ENCODE data around the gene ZNF286A. TPM values are rescaled to one million over a fixed set of nuclear protein-coding genes. Genes with fewer than 3 reads are reported as not detected.
"Not testable (repeated sequence)": the region's sequence is repeated elsewhere in the genome, so short reads cannot be mapped to it uniquely, and the experiment has no call there.

The ZNF286A gene
- polyA plus RNA-seq, 4 donors = 36.5 to 42.8 (median 41.3) TPM

- DNase-seq (ENCODE audit: low read depth in 4 of 4, low spot score in 3 of 4) = not testable (repeated sequence)
These were observed 49.9 kb downstream of the ZNF286A start for GRCh38 chr17:15749403-15749802.

- not testable (repeated sequence) for DNase-seq (ENCODE audit: low read depth in 4 of 4, low spot score in 3 of 4)
These were observed 69.4 kb downstream of the ZNF286A start for GRCh38 chr17:15768865-15769533.

Other genes with a start within 250 kb of the ZNF286A start
- gene CDRT4, start 232.1 kb upstream of the ZNF286A start, polyA plus RNA-seq (ENCODE audit: insufficient read length in 4 of 4) = 1 to 10 TPM; 2.6 to 3.9 (median 3.8) TPM
- gene TVP23C, start 136.3 kb upstream of the ZNF286A start, polyA plus RNA-seq (ENCODE audit: insufficient read length in 4 of 4) = 10 to 100 TPM; 12.7 to 19.2 (median 14.2) TPM
- gene FBXW10B, start 80.0 kb upstream of the ZNF286A start, polyA plus RNA-seq (ENCODE audit: insufficient read length in 4 of 4) = 1 to 10 TPM in 1 of 4 donors, under 1 TPM in 3; 0.67 to 1.4 (median 0.96) TPM
- gene TRIM16, start 15.4 kb upstream of the ZNF286A start, polyA plus RNA-seq (ENCODE audit: insufficient read length in 4 of 4) = 10 to 100 TPM; 22.3 to 25.7 (median 24.8) TPM
- gene TBC1D26, start 32.5 kb downstream of the ZNF286A start, polyA plus RNA-seq (ENCODE audit: insufficient read length in 4 of 4) = under 1 TPM; 0.40 to 0.77 (median 0.63) TPM
- 1 to 10 TPM; 1.0 to 7.3 (median 2.8) TPM for gene ADORA2B, start 245.4 kb downstream of the ZNF286A start, polyA plus RNA-seq (ENCODE audit: insufficient read length in 4 of 4)

Measured in right renal pelvis (tissue), 4 donors.